ENCODE data around the gene TNS4. TPM values are rescaled to one million over a fixed set of nuclear protein-coding genes. Genes with fewer than 3 reads are reported as not detected.

Gene TNS4
- total RNA-seq, 1 experiment from 2014 or later, result 36.6 TPM

DNA sequence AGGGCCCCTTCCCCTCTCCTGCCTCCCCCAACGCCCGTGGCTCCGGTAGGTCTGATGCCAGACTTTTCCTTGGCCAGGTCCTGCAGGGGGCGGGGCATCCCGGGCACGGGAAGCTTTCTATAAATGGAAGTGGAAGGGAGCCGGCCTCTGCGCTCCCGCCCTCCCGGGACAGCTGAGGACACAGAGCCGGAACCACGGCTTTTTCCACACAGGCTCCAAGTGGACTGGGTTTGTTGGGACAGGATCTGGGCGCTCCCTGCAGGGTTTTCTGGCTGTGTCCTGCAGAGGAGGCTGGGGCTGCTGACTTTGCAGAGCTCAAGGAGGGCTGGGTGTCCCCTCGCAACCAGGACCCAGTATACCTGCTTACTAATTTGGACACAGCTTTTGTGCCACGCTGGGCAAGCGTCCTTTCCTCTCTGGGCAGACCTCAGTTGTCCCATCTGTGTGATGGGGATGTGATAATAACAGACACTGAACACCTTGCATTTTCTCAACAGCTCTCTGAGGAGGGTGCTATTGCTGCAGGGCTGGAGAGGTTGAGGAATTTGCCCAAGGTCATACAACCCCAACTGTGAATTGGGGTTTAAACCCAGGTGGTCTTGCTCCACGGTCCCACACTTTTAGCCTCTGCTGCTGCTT, 1.8 kb downstream of the TNS4 start:
- H3K27me3 ChIP-seq (ENCODE audit: insufficient read depth, low read length), result no peaks in the 10 kb centered on the region
- H3K9me2 ChIP-seq (ENCODE audit: insufficient read depth), result no peaks in the 10 kb centered on the region
- H2AFZ ChIP-seq (ENCODE audit: low read depth, low read length, poor library complexity, severe bottlenecking), result no peak overlapping the region
- ATAC-seq, result peak; percentile 70
- CTCF ChIA-PET, result interaction anchor here (1.4 to 3.0 kb wide), 2 partner anchors 23 to 34 kb away, joined by 4 to 17 read pairs; no protein-coding TSS in a partner anchor
- no peak for DNase-seq (ENCODE audit: low read depth, low spot score)
- H3K36me3 ChIP-seq (ENCODE audit: control insufficient read depth in 1 of 2, insufficient read depth in 2 of 2, low read length in 2 of 2), result peaks cover 16 to 18% of the 10 kb centered on the region in 2 experiments
- BruUV-seq (replicated peaks), result no TSS peak
- peaks cover 61% of the 10 kb centered on the region for H3K79me2 ChIP-seq (ENCODE audit: insufficient read depth, low read length)
- RAD21 ChIA-PET (ENCODE audit: low non-redundant PET in 1 of 2, low total read pairs in 2 of 2, uncharacterized antibody in 2 of 2, unreplicated experiment in 2 of 2), result interaction anchor here (0.7 kb wide), 2 partner anchors 33 to 34 kb away, joined by 3 to 6 read pairs; no protein-coding TSS in a partner anchor
- peak overlapping the region; percentile 79 to 80 for H3K4me3 ChIP-seq (replicated peaks in 1 of 2; ENCODE audit: low read depth in 1 of 2, low read length in 2 of 2)
- H4K20me1 ChIP-seq (ENCODE audit: insufficient read depth), result no peaks in the 10 kb centered on the region
- TF ChIP-seq POLR2A (IDR thresholded peaks at IDR 0.05; ENCODE audit: borderline replicate concordance, extremely low read depth, insufficient read depth, insufficient read length) (no peak), SRF (IDR thresholded peaks at IDR 0.05; ENCODE audit: low read depth) (peak; percentile 94), TCF7L2 (IDR thresholded peaks at IDR 0.05; ENCODE audit: borderline replicate concordance, extremely low read depth, insufficient read depth, insufficient read length) (peak; percentile 44), MAX (IDR thresholded peaks at IDR 0.05) (no peak), RAD21 (IDR thresholded peaks at IDR 0.05; ENCODE audit: low read depth) (peak; percentile 22; the same call in 1 of the 2 replicates)
- TF ChIP-seq, protein P1, sequence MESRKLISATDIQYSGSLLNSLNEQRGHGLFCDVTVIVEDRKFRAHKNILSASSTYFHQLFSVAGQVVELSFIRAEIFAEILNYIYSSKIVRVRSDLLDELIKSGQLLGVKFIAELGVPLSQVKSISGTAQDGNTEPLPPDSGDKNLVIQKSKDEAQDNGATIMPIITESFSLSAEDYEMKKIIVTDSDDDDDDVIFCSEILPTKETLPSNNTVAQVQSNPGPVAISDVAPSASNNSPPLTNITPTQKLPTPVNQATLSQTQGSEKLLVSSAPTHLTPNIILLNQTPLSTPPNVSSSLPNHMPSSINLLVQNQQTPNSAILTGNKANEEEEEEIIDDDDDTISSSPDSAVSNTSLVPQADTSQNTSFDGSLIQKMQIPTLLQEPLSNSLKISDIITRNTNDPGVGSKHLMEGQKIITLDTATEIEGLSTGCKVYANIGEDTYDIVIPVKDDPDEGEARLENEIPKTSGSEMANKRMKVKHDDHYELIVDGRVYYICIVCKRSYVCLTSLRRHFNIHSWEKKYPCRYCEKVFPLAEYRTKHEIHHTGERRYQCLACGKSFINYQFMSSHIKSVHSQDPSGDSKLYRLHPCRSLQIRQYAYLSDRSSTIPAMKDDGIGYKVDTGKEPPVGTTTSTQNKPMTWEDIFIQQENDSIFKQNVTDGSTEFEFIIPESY (IDR thresholded peaks at IDR 0.05; ENCODE audit: extremely low read depth, insufficient replicate concordance, low read length), result no peak
- POLR2A ChIA-PET, result interaction anchor here (0.7 to 3.3 kb wide), 3 partner anchors 11 to 18 kb away, joined by 3 to 11 read pairs (median 3); no protein-coding TSS in a partner anchor
- no peaks in the 10 kb centered on the region for H3K9me3 ChIP-seq (ENCODE audit: control insufficient read depth in 1 of 2, insufficient read depth in 1 of 2, low read depth in 1 of 2, low read length in 2 of 2)
- H3K4me1 ChIP-seq (ENCODE audit: control insufficient read depth in 1 of 2, insufficient read depth in 2 of 2, low read length in 2 of 2), result peaks cover 27 to 50% of the 10 kb centered on the region in 2 experiments
- H3K9ac ChIP-seq (ENCODE audit: low read length), result peak overlapping the region; percentile 73
- intact Hi-C loops (cut with micrococcal nuclease), result no loop called here
- H3K4me2 ChIP-seq (ENCODE audit: low read length), result peak overlapping the region; percentile 99
- H3K27ac ChIP-seq (ENCODE audit: low read depth, low read length), result peak overlapping the region; percentile 41
